Stimulated activated CD4-positive, alpha-beta T cell treated with anti-CD3 and anti-CD28 coated beads, Interleukin-1b, Interleukin-23, amount 100 ng/mL, for 1 hour (primary cell): Measurements from ENCODE around the gene TRMT44.

Source experiments
- DNase-seq, 2 donors: peaks; one replicate each; pipeline ENCODE4 v3.0.0-alpha.2; 2020; ENCODE audit warnings: low read depth in 2 of 2

TRMT44 gene

GRCh38 chr4:8434251-8435073 lies 6.1 kb upstream of the TRMT44 start:
- no peak for DNase-seq

- DNase-seq: no peak
Observed at GRCh38 chr4:8435656-8436121, 4.9 kb upstream of the TRMT44 start.

- no peak for DNase-seq
Observed at GRCh38 chr4:8437281-8437680, 3.3 kb upstream of the TRMT44 start.

GRCh38 chr4:8438743-8439142 lies 1.8 kb upstream of the TRMT44 start:
- DNase-seq: no peak

- no peak for DNase-seq
Observed at GRCh38 chr4:8439168-8439567, 1.4 kb upstream of the TRMT44 start.

- no peak for DNase-seq
Observed at GRCh38 chr4:8439914-8440491, 574 bp upstream of the TRMT44 start.

GRCh38 chr4:8441499-8442091 lies 1.0 kb downstream of the TRMT44 start:
- DNase-seq: no peak

- no peak for DNase-seq
Observed at GRCh38 chr4:8442596-8443358, 2.2 kb downstream of the TRMT44 start.

- no peak for DNase-seq
Observed at GRCh38 chr4:8443801-8444200, 3.2 kb downstream of the TRMT44 start.

GRCh38 chr4:8446122-8446521 lies 5.5 kb downstream of the TRMT44 start:
- DNase-seq: no peak

- no peak for DNase-seq
Observed at GRCh38 chr4:8451440-8452182, 11.0 kb downstream of the TRMT44 start.

GRCh38 chr4:8453957-8454356 lies 13.4 kb downstream of the TRMT44 start:
- no peak for DNase-seq

- DNase-seq: no peak
Observed at GRCh38 chr4:8457646-8458252, 17.2 kb downstream of the TRMT44 start.

GRCh38 chr4:8459867-8460445 lies 19.4 kb downstream of the TRMT44 start:
- DNase-seq: no peak

- no peak for DNase-seq
Observed at GRCh38 chr4:8461086-8461485, 20.5 kb downstream of the TRMT44 start.

GRCh38 chr4:8461616-8462015 lies 21.0 kb downstream of the TRMT44 start:
- no peak for DNase-seq

GRCh38 chr4:8463811-8464210 lies 23.2 kb downstream of the TRMT44 start:
- DNase-seq: no peak

GRCh38 chr4:8464381-8464780 lies 23.8 kb downstream of the TRMT44 start:
- no peak for DNase-seq

- DNase-seq: no peak
Observed at GRCh38 chr4:8465615-8466611, 25.3 kb downstream of the TRMT44 start.
